Thymus (tissue), 11 donors: ENCODE measurements around the gene NAXD. TPM values are rescaled to one million over a fixed set of nuclear protein-coding genes. Genes with fewer than 3 reads are reported as not detected.
"Not testable (repeated sequence)": the region's sequence is repeated elsewhere in the genome, so short reads cannot be mapped to it uniquely, and the experiment has no call there.

Experiments
- DNase-seq, 9 donors: peaks; one replicate each; pipeline ENCODE4 v3.0.0-alpha.2; 2013; ENCODE audit warnings: low spot score in 9 of 9, low read depth in 6 of 9, missing footprints in 1 of 9
- H3K27ac ChIP-seq, 2 donors: one replicate each; pipeline ENCODE4 v1.5.1; 2013; ENCODE audit warnings: control low read depth in 1 of 2, low read depth in 1 of 2, low read length in 1 of 2, mild to moderate bottlenecking in 1 of 2, moderate library complexity in 1 of 2
- H3K27me3 ChIP-seq, 2 donors: one replicate each; pipeline ENCODE4 v1.5.1; 2013; ENCODE audit warnings: low read length in 1 of 2; ENCODE audit not compliant: control insufficient read depth in 2 of 2, insufficient read depth in 1 of 2
- H3K36me3 ChIP-seq, 2 donors: one replicate each; pipeline ENCODE4 v1.5.1; 2013; ENCODE audit warnings: low read length in 1 of 2, mild to moderate bottlenecking in 1 of 2, moderate library complexity in 1 of 2; ENCODE audit not compliant: control insufficient read depth in 2 of 2, insufficient read depth in 2 of 2
- H3K4me1 ChIP-seq, 2 donors: one replicate each; pipeline ENCODE4 v1.5.1; 2013; ENCODE audit warnings: low read length in 2 of 2; ENCODE audit not compliant: control insufficient read depth in 2 of 2, insufficient read depth in 2 of 2
- H3K4me3 ChIP-seq, 2 donors: one replicate each; pipeline ENCODE4 v1.5.1; 2013; ENCODE audit warnings: low read length in 2 of 2, control low read depth in 1 of 2, mild to moderate bottlenecking in 1 of 2
- H3K9me3 ChIP-seq, 2 donors: one replicate each; pipeline ENCODE4 v1.5.1; 2013; ENCODE audit warnings: low read length in 1 of 2, mild to moderate bottlenecking in 1 of 2; ENCODE audit not compliant: control insufficient read depth in 2 of 2, insufficient read depth in 1 of 2
- WGBS: extraction: QIAGEN DNeasy Blood & Tissue Kit; methylation state at CpG from one replicate; pipeline ENCODE4 v1.1.7; 2013; 5-methylcytosine and 5-hydroxymethylcytosine counted together
- polyA plus RNA-seq: library from polyadenylated mRNA; stranded (reverse); fragments of 200-250 nt; gene quantifications from one replicate; pipeline ENCODE4 v1.2.3, GENCODE V29; 2013
- total RNA-seq: library from RNA; stranded (reverse); fragments of 120-200 nt; gene quantifications from one replicate; pipeline ENCODE4 v1.2.4, GENCODE V29; 2013
- donor health status: healthy.

The NAXD gene
- total and polyA plus RNA-seq, 2 donors = 15.8 to 50.4 TPM

DNA sequence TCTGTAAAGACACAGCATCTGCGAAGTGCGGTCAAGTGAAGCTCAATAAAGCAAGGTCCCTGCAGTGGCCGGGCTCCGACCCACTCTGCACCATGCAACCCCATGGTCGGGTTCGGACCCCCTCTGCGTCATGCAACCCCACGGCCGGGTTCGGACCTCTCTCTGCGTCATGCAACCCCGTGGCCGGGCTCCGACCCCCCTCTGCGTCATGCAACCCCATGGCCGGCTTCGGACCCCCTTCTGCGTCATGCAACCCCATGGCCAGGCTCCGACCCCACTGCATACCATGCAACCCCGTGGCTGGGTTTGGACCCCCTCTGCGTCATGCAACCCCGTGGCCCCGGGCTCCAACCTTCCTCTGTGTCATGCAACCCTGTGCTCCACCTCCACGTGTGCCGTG lies 46.7 kb downstream of the NAXD start:
- H3K36me3 ChIP-seq = peaks cover 38 to 40% of the 10 kb centered on the region in 2 donors
- no peaks in the 10 kb centered on the region for H3K4me1 ChIP-seq
- H3K27me3 ChIP-seq = no peaks in the 10 kb centered on the region
- no peak overlapping the region for H3K27ac ChIP-seq
- no peak for DNase-seq
- H3K9me3 ChIP-seq = peaks cover 1 to 5% of the 10 kb centered on the region in 2 donors
- WGBS = 98% methylated on average over 25 of the region's 25 CpGs
- no peak overlapping the region for H3K4me3 ChIP-seq

GRCh38 chr13:110662777-110663443 lies 47.6 kb downstream of the NAXD start:
- H3K4me1 ChIP-seq = no peaks in the 10 kb centered on the region

GRCh38 chr13:110663491-110663890 lies 48.1 kb downstream of the NAXD start:
- peaks cover 40 to 43% of the 10 kb centered on the region in 2 donors for H3K36me3 ChIP-seq
- H3K27me3 ChIP-seq = no peaks in the 10 kb centered on the region
- H3K4me1 ChIP-seq = no peaks in the 10 kb centered on the region
- peaks cover 1 to 5% of the 10 kb centered on the region in 2 donors for H3K9me3 ChIP-seq
- no peak for DNase-seq
- no peak overlapping the region for H3K4me3 ChIP-seq
- H3K27ac ChIP-seq = no peak overlapping the region
- 82% methylated on average over 7 of the region's 7 CpGs for WGBS

More at GRCh38 chr13:110662777-110663443, 47.6 kb downstream of the NAXD start:
- Histone ChIP-seq H3K36me3 (peaks cover 40% of the 10 kb centered on the region in 2 donors), H3K9me3 (peaks cover 1 to 5% of the 10 kb centered on the region in 2 donors), H3K27me3 (no peaks in the 10 kb centered on the region), H3K4me3 (no peak overlapping the region), H3K27ac (no peak overlapping the region)
- DNase-seq = no peak
- 97% methylated on average over 16 of the region's 16 CpGs for WGBS

- peaks cover 43 to 47% of the 10 kb centered on the region in 2 donors for H3K36me3 ChIP-seq
- no peaks in the 10 kb centered on the region for H3K27me3 ChIP-seq
- no peak for DNase-seq
- WGBS = 97% methylated on average over 7 of the region's 7 CpGs
- H3K4me3 ChIP-seq = no peak overlapping the region
- H3K4me1 ChIP-seq = no peaks in the 10 kb centered on the region
- H3K27ac ChIP-seq = peak overlapping the region in 1 of 2 donors; percentile 32
- peaks cover 1 to 5% of the 10 kb centered on the region in 2 donors for H3K9me3 ChIP-seq
These were observed 48.7 kb downstream of the NAXD start for GRCh38 chr13:110664041-110664440.

DNA sequence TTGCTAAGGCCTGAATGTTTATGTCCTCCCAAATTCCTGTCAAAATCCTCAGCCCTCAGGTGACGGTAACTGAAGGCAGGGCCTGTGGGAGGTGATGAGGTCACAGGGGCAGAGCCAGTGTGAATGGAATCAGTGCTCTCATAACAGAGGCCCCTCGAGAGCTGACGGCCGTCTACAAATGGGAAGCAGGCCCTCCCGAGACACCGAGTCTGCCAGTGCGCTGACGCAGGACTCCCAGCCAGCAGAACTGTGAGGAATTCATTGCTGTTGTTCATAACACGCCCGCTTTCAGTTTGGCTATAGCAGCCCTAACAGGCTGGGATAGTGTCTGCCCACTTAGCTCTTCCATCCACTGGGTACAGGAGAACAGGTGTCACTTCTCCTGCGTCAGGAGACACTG lies 49.3 kb downstream of the NAXD start:
- no peaks in the 10 kb centered on the region for H3K27me3 ChIP-seq
- no peak overlapping the region for H3K27ac ChIP-seq
- peaks cover 48 to 53% of the 10 kb centered on the region in 2 donors for H3K36me3 ChIP-seq
- H3K4me1 ChIP-seq = no peaks in the 10 kb centered on the region
- H3K4me3 ChIP-seq = no peak overlapping the region
- WGBS = 98% methylated on average over 11 of the region's 11 CpGs
- H3K9me3 ChIP-seq = peaks cover 1 to 5% of the 10 kb centered on the region in 2 donors
- DNase-seq = no peak

- no peak for DNase-seq
- Histone ChIP-seq H3K9me3 (peaks cover 1 to 9% of the 10 kb centered on the region in 2 donors), H3K4me1 (no peaks in the 10 kb centered on the region), H3K4me3 (no peak overlapping the region), H3K36me3 (peaks cover 48 to 58% of the 10 kb centered on the region in 2 donors), H3K27ac (no peak overlapping the region), H3K27me3 (no peaks in the 10 kb centered on the region)
- WGBS = 97% methylated on average over 23 of the region's 23 CpGs
These were observed 50.3 kb downstream of the NAXD start for GRCh38 chr13:110665491-110666254.

DNA sequence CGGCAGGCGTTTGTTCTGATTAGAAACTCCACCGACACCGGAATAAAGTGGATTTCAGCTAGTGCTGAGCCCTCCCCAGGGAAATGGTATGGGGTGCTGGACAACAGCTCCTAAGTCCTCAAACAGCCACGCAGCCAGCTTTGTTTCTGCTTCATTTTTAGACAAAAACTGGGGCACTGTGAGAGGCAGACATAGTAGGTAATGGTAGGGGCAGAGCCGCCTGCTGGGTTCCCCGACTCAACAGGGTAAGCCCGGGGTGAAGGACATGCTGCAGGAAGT lies 50.8 kb downstream of the NAXD start:
- 98% methylated on average over 8 of the region's 8 CpGs for WGBS
- DNase-seq = no peak
- Histone ChIP-seq H3K9me3 (peaks cover 1 to 9% of the 10 kb centered on the region in 2 donors), H3K36me3 (peaks cover 45 to 58% of the 10 kb centered on the region in 2 donors), H3K4me1 (no peaks in the 10 kb centered on the region), H3K27me3 (no peaks in the 10 kb centered on the region), H3K4me3 (no peak overlapping the region), H3K27ac (no peak overlapping the region)

DNA sequence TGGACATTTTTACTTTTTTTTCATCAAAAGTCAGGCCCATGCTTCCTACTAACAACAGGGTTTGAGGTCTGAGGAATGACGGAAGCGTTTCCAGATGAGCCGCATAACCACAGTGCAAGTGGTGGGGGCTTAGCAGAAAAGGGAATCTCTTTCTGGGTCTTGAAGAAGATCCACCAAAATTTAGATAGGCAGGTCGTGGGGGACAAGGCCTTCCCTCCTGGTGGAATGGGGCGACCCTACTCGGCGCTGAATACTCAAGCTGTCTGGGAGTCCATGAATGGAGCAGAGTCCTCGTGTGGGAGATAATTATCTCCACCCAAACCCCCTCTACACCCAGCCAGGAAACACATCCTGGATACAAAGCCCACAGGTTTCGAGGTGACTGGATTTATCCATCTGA lies 53.7 kb downstream of the NAXD start:
- H3K36me3 ChIP-seq = peaks cover 23 to 36% of the 10 kb centered on the region in 2 donors
- no peak for DNase-seq
- no peak overlapping the region for H3K4me3 ChIP-seq
- peaks cover 0 to 4% of the 10 kb centered on the region in 2 donors for H3K9me3 ChIP-seq
- H3K27me3 ChIP-seq = no peaks in the 10 kb centered on the region
- 91% methylated on average over 9 of the region's 9 CpGs for WGBS
- H3K27ac ChIP-seq = no peak overlapping the region
- H3K4me1 ChIP-seq = no peaks in the 10 kb centered on the region

DNA sequence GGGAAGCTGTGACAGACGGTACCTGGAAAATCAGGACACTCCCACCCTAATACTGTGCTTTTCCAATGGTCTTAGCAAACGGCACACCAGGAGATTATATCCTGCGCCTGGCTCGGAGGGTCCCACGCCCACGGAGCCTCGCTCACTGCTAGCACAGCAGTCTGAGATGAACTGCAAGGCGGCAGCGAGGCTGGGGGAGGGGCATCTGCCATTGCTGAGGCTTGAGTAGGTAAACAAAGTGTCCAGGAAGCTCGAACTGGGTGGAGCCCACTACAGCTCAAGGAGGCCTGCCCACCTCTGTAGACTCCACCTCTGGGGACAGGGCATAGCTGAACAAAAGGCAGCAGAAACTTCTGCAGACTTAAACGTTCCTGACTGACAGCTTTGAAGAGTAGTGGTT lies 54.5 kb downstream of the NAXD start:
- WGBS = 97% methylated on average over 11 of the region's 11 CpGs
- H3K9me3 ChIP-seq, H3K27me3 ChIP-seq, DNase-seq, H3K27ac ChIP-seq, H3K4me3 ChIP-seq, H3K4me1 ChIP-seq: not testable (repeated sequence)
- H3K36me3 ChIP-seq = peaks cover 19 to 33% of the 10 kb centered on the region in 2 donors
